HG02798 (cell line): ENCODE data around the gene GGNBP2.
"Not testable (repeated sequence)": the region's sequence is repeated elsewhere in the genome, so short reads cannot be mapped to it uniquely, and the experiment has no call there.

Source experiments
- ATAC-seq: cut with Tn5 transposase; IDR thresholded peaks from one replicate; pipeline ENCODE4 v1.9.1; 2021; ENCODE audit warnings: mild to moderate bottlenecking; ENCODE audit not compliant: unreplicated experiment, poor library complexity

Gene GGNBP2

DNA sequence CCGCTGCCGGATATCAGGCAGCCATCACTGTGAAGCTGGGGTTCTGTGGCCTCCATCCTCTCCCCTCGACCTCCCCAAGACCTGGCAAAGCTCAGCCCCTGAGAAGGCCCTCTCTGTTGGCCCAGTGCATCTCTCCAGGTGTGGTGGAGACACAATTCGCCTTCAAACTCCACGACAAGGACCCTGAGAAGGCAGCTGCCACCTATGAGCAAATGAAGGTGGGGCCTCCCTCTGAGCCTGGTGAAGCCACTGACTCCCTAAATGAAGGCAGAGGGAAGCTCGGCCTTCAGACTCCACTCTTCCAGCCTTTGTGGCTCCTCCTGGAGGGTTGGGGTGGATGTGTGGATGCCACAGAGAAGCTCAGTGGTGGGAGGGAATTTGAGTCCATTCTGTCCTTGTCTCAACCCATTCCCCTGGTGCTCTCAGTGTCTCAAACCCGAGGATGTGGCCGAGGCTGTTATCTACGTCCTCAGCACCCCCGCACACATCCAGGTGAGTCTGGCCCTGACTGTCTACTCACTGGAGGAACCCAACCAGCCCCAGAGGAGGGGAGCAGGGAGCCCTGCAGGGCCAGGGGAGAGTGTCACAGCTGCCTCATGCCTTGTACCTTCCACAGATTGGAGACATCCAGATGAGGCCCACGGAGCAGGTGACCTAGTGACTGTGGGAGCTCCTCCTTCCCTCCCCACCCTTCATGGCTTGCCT, 55.0 kb downstream of the GGNBP2 start:
- ATAC-seq, result no peak

DNA sequence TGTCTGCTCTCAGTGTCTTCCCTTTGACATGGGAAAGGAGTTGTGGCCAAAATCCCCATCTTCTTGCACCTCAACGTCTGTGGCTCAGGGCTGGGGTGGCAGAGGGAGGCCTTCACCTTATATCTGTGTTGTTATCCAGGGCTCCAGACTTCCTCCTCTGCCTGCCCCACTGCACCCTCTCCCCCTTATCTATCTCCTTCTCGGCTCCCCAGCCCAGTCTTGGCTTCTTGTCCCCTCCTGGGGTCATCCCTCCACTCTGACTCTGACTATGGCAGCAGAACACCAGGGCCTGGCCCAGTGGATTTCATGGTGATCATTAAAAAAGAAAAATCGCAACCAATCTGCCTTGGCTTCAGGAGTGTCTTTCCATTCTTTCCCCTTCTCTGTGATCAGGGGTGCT, 55.7 kb downstream of the GGNBP2 start:
- ATAC-seq, result no peak

DNA sequence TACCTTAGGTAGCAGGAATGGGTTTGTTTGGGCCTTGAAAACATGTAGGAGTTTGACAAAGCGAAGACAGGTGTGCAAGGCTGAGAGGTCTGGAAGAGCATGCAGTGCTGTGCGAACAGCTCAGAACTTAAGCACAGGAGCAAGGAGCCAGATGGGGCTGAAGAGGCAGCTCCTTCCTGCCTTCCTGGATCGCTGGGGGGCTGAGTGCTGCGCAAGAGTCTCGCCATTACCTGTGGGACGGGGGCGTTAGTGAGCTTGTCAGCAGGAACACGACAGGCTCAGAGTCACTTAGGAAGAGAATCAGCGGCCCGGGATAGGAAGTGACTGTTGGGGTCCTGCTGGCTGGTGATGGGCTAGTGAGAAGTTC, 56.2 kb downstream of the GGNBP2 start:
- no peak for ATAC-seq

DNA sequence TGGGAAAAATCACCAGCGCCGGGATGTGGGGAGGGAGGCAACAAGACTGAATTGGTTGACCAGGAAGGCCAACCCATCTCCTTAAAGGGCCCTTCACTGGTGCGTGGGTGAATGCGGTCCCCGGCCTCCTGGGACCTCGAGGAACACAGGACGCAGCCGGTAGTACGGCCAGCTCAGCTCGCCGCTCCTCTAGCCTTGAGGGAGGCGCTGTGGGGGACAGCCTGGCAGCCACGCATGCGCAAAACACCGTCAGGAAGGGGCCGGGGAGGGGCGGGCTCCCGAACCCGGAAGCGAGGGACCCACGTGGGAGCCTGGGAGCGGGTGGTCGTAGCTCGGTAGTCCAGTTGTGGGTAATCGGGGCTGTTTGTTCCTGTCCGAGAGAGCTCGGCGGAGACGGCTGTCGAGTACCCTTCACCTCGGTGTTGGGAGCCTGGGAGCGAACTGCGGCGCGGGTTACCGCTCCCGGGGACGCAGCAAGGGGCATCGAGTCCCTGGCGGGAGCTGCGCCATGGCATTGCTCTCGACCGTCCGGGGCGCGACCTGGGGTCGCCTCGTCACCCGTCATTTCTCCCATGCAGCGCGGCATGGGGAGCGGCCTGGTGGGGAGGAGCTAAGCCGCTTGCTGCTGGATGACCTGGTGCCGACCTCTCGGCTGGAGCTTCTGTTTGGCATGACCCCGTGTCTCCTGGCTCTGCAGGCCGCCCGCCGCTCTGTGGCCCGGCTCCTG, 56.7 kb downstream of the GGNBP2 start, which contains the start of gene MRM1:
MRM1 (plus strand) TSS at position 281 of the 727 bp plus-strand sequence; CDS start at position 509, 228 bp downstream.
- ATAC-seq, result peak; percentile 86

DNA sequence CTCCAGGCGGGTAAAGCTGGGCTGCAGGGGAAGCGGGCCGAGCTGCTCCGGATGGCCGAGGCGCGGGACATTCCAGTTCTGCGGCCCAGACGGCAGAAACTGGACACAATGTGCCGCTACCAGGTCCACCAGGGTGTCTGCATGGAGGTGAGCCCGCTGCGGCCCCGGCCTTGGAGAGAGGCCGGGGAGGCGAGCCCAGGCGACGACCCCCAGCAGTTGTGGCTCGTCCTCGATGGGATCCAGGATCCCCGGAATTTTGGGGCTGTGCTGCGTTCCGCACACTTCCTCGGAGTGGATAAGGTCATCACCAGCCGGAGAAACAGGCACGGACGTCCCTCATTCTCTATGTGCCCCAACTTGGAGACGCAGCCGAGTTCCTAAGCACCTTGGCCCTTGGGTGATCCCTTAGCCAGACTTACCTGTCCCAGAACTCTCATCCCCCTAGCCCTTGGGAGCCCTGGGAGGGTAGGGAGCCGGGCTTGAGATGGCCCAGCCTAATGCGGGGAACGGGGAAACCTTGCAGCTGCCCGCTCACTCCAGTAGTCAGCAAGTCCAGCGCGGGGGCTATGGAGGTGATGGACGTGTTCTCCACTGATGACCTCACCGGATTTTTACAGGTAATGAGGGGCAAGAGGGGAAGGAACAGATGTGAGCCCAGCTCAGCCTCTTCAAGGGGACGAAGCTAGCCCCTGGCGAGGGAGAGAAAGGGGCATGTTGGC, 57.5 kb downstream of the GGNBP2 start:
- ATAC-seq, result peak; percentile 6

DNA sequence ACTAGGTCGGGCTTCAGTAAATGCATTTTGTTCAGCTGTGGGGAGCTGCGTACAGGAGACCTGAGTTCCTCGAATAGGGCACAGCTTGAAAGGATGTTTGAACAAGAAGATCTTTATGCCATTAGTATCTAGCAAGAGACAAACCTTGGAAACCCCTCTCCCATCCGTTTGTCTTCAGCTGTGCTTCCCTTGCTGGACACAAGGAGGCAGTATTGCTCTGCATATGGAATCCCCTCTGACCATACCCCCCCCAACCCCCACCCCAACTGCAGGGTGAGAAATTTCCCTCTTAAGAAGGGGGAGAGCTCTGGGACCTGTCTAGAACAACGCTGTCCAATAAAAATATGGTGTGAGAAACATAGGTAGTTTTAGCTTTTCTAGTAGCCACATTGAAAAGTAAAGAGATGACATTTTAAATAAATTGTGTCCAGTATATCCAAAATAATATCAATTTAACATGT, 58.2 kb downstream of the GGNBP2 start:
- ATAC-seq, result no peak

DNA sequence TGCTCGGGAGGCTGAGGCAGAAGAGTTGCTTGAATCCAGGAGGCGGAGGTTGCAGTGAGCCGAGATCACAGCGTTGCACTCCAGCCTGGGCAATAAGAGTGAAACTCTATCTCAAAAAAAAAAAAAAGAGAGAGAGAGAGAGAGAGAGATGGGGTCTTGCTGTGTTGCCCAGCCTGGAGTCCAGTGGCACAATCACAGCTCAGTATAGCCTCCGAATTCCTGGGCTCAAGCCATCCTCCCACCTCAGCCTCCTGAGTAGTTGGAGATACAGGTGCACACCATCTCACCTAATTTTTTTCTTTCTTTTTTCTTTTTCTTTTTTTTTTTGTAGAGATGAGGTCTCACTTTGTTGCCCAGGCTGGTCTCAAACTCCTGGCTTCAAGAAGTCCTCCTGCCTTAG, 60.3 kb downstream of the GGNBP2 start:
- ATAC-seq, result not testable (repeated sequence)

DNA sequence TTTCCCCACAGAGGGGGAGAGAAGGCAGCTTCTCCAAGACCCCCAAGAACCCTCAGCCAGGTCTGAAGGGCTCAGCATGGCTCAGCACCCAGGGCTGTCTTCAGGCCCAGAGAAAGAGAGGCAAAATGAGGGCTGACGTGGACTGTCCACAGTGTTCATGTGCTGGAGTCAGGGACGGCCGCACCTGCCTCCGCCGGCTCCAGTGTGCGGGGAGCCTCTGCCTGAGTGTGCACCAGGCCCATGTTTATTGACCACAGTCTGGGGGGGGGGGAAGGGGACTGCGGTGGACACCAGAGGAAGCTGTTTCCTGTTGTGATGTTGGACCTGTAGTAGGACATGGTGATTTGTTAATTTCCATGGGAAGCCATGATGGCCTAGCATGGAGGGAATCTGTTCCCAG, 63.6 kb downstream of the GGNBP2 start:
- no peak for ATAC-seq

DNA sequence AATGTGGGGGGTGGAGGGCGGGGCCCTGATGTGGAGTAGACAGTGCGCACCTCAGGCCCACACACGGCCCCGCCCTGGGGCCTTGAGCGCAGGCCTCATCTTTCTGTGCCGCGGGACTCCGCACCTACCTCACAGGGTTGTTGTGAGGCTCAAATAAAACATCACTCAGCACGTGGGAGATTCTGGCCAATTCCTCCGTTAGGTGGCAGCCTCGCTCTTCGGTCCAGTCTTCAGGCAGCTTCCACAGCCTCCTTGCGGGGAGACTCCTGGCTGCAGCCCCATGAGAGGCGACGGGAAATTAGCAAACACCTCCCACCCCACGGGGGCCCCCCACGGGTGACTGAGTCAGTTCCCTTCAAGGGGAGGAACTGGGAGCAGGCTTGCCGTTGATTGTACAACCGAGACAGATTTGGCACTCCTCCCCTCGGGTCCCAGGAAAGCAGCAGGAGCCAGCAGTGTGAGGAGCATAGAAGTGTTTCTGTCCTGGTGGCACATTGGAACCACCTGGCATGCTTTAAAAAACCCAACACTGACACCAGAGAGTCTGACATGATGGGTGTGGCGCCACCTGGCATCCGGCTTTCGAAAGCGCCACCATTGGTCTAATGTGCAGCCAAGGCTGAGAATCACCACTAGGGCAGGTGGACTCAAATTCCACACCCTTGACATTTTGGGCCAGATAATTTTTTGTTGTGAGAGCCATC, 64.2 kb downstream of the GGNBP2 start:
- ATAC-seq, result no peak

DNA sequence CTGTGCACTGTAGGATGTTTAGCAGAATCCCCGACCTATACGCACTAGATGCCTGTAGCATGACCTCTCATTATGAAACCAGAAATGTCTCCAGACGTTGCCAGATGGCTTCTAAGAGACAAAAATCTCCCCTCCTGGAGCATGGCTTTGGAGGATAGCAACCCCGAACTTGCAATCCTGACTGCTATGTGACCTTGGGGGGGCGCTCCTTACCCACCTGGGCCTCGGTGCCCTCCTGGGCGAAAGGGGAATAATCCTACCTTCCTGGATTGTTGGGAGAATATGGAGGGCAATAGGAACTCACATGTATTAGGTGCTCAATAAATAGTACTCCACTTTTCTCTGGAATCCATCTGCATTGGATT, 64.8 kb downstream of the GGNBP2 start:
- no peak for ATAC-seq

DNA sequence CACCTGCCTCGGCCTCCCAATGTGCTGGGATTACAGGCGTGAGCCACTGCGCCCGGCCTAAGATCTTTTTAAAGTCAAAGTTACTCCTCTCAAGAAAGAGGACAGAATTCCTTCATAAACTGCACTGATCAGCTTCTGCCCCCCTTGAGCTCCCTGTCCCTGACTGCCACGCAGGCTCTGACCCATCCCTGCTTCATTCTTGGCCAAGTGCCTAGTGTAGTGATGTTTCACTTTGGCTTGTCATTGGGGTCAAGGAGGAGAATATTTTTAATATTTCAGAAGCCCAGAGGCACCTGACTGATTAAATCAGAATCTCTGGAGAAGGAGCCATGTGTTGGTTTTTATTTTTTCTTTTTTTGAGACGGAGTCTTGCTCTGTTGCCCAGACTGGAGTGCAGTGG, 65.8 kb downstream of the GGNBP2 start:
- no peak for ATAC-seq

DNA sequence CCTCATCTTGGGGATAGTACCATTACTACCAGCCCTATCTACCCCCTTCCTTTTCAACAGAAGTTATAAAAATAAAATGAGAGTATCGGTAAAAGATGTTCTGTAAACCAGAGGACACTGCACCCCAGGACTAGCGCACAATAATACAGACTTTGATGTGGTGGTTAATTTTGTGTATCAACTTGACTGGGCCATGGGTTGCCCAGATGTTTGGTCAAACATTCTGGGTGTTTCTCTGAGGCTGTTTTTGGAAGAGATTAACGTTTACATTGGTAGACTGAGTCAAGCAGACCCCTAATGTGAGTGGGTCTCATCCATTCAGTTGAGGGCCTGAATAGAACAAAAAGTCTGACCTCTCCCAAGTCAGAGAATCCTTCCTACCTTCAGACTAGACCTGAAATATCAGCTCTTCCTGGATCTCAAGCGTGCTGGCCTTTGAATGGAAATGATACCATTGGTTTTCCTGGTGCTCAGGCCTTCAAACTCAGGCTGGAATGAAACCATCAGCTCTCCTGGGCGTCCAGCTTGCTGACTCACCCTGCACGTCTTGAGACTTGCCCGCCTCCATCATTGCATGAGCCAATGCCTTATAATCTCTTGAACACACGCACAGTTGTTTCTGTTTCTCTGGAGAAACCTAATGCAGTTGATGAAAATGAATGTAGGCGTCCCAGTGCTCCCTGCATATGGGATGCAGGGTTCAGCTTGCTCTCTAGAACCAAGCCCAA, 66.8 kb downstream of the GGNBP2 start:
- no peak for ATAC-seq

DNA sequence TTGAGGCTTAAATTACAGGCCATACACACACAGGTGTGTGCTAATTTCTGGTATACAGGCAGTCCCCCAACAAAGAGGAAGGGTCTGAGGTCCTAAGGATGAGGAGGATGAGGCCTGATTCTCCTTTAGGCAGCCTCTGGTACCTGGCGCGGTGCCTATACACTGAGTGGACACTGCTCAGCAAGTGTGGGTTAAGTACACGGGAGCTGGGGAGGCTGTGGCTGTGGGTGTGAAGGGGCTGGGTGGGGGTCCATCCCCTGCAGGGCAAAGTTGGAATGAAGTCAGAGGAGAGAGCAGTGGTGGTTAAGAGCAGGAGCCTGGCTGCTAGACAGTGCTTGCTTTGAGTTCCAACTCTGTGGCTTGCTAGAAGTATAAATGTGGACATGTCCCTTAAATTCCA, 67.6 kb downstream of the GGNBP2 start:
- no peak for ATAC-seq

DNA sequence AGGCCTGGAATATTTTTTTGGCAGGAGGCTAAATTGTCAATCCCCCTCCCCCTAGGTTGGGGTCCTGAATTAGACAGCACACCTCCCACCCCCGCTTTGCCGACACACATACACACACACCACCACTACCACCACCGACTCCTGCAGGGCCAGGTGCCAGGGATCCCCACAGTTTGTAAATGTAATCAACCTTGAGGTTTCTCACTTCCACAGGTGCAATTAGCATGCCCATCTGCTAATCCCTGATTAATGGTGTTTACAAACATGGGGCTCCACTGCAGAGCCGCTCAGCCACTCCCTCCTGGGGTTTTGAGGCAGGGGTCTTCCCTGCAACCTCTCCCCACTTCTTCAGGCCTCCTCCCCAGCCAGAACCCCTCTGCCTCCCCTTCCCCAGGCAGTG, 68.4 kb downstream of the GGNBP2 start:
- no peak for ATAC-seq

DNA sequence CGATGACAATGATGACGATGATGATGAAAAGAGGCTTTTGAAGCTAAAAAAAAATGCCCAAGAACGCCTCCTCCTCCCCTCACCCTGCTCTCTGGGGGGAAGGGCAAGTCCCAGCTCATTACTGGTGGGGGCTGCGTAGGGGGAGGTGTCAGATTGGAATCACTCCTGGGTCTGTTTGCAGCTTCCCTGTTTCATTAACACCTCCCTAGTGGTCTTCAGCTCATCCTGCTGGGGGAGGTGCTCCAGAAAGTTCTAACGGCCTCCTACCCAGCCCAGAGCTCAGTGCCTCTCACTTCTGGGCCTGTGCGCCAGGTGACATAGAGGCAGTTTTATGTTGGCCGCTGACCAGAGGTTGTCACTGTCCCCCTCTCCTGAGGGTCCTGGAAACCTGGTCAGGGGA, 69.4 kb downstream of the GGNBP2 start:
- no peak for ATAC-seq

DNA sequence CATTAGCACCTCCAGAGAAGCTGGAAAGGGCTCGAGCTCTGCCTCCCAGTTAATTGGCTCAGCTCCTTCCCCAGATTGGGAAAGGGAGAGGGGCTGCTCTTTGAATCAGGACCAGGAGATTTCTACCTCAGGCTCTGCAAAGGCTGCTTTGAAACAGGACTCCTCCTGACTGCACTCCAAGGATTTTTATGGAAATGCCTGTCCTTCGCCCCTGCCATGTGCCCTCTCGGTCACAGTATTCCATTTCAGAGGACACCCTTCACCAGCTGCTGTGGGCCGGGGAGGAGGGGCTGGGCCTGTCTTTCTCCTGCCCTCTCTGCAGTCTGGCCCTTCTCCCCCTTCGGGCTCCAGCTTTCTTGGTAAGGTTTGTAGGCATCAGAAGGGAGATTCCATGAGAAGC, 70.2 kb downstream of the GGNBP2 start:
- no peak for ATAC-seq

DNA sequence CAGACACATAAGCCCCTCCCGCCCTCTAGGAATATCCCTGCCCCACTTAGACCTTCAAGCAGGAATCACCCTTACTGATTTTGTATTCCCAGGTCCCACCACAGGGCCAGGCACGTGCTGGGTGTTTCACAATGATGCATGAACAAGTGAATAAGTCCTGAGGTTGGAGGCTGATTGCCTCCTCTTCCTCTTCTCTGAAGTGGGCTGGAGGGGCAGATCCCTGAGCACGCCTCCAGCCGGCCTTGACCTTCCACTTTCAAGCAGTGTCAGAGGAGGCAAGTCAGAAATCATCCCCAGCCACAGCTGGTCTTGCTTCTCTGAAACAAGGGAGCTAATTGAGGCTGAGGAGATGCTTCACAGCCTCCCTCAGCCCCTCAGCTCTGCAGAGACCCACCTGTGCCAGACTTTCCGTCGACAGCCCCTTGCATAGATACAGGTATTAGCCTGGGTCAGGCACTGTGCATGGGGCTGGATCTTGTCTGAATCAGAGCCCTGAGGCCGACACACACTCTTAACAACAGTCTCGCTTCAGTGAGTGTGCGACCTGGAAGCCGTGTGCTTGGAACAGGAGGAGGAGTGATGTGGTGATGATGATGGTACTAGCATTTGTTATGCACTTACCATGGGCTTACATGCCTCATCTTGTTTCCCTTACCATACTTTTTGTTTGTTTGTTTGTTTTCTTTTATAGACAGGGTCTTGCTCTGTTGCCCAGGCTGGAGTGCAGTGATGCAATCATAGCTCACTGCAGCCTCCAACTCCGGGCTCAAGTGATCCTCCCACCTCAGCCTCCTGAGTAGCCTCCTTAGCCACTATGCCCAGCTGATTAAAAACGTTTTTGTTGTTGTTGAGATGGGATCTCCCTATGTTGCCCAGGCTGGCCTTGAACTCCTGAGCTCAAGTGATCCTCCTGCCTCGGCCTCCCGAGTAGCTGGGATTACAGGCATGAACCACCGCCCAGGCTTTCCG, 71.6 kb downstream of the GGNBP2 start:
- ATAC-seq, result no peak

DNA sequence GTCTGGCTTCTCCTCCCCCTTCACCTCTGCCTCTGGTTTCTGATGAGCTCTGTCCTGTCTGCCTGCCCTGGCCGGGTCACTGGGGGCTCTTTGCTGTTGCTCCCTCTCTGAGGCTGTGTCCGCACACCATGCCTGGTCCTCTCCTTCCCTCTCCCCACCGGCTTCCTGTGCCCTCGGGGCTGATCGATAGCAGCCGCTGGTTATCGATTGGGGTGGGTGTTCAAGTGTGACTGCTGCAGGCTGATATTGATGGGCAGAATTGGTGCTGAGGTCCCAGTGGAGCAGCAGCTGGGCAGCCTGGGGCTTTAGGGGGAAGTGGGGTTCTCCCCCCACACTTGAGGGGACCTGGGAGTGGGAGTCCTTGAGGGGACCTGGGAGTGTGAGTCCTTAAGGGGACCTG, 73.1 kb downstream of the GGNBP2 start:
- no peak for ATAC-seq

DNA sequence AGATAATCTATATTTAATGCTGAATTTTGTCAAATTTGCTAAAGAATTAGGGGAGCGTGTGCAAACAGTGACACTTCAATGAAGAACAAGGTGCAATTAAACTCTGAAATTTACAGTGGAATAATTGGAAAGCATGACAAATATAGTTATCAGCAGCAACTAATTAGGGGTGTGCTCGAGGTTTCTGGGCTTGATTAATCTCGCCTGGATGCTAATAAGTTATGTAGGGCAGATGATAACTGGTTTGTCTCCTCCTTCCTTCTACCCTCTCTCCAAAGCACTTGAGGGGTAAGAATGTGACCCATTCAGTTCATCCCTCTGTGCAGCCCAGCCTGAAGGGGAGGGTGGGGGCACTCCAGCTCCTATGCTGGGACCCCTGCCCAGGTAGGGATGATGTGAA, 78.6 kb downstream of the GGNBP2 start:
- no peak for ATAC-seq
